ENCODE data around the gene UQCRQ. TPM values are rescaled to one million over a fixed set of nuclear protein-coding genes. Genes with fewer than 3 reads are reported as not detected.

UQCRQ gene
- total RNA-seq, 2 experiments from 2014 or later: 677 to 784 TPM

DNA sequence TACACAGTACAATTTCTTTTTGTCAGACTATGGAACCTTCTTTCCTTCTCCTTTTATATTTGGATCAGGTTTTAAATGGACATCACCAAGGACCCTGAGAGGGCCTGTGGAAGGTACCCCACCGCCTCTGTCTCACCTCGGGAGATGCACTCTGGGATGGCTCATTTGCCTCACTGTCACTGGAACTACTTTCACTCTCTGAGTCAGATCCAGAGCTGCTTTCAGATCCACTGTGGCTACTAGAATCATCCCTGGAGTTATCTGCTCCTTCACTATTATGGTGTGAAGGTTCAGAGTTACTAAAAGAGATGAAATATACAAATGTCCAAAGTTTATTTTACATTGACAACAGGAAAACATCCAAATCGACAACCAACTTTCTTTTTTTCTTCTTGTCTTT, 31.7 kb downstream of the UQCRQ start:
- no peak overlapping the region for H3K4me3 Mint-ChIP-seq
- no peaks in the 10 kb centered on the region for H3K9me3 Mint-ChIP-seq
- peaks cover 17% of the 10 kb centered on the region for H3K36me3 Mint-ChIP-seq (ENCODE audit: low read depth)
- no peaks in the 10 kb centered on the region for H3K27me3 Mint-ChIP-seq (ENCODE audit: low read depth)
- no peak overlapping the region for H3K27ac Mint-ChIP-seq
- intact Hi-C loops (cut with micrococcal nuclease): no loop called here
- H3K4me1 Mint-ChIP-seq (ENCODE audit: low read depth): peaks cover 6% of the 10 kb centered on the region
- CTCF ChIA-PET: interaction anchor here (0.7 kb wide), 1 partner anchor 286 kb away, joined by 3 read pairs; no protein-coding TSS in a partner anchor
- DNase-seq: no peak

DNA sequence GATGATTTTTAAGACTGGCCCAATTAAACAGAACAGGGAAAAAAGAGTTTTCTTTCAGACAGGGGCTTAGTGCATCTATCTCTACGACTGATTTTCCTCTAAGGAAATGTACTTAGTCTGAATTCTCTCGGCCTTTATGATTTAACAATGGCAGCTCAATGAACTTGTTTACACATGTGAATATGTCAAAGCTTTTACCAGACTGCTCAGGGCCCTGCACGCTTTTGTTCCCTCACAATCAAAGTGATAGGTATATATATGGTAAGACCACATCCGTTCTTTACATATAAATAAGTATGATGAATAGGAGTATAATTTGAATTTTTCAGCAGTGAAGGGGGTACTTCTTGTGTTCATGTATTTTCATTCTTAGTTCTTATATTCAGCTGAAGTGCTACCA, 34.6 kb downstream of the UQCRQ start:
- no peaks in the 10 kb centered on the region for H3K9me3 Mint-ChIP-seq
- no peak overlapping the region for H3K27ac Mint-ChIP-seq
- H3K36me3 Mint-ChIP-seq (ENCODE audit: low read depth): peaks cover 14% of the 10 kb centered on the region
- DNase-seq: no peak
- intact Hi-C loops (cut with micrococcal nuclease): no loop called here
- H3K4me3 Mint-ChIP-seq: no peak overlapping the region
- CTCF ChIA-PET: interaction anchor here (0.6 kb wide), 2 partner anchors 14 to 49 kb away, joined by 3 to 5 read pairs; no protein-coding TSS in a partner anchor
- peaks cover 6% of the 10 kb centered on the region for H3K4me1 Mint-ChIP-seq (ENCODE audit: low read depth)
- no peaks in the 10 kb centered on the region for H3K27me3 Mint-ChIP-seq (ENCODE audit: low read depth)

DNA sequence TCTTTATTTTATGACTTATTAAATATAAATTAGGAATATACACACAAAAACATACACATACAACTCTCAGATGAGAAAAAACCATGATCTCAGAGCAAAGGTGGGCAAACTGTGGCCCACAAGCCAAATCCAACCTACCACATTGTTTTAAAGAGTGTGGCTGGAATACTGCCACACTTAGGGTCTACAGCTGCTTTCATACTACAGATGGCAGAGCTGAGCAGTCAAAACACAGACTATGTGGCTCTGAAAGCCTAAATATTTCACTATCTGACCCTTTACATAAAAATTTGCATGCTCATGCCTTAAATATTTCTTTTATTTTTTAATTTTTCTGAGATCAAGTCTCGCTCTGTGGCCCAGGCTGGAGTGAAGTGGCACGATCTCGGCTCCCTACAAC, 35.3 kb downstream of the UQCRQ start:
- Mint-ChIP-seq H3K36me3 (ENCODE audit: low read depth) (peaks cover 8% of the 10 kb centered on the region), H3K9me3 (no peaks in the 10 kb centered on the region)

DNA sequence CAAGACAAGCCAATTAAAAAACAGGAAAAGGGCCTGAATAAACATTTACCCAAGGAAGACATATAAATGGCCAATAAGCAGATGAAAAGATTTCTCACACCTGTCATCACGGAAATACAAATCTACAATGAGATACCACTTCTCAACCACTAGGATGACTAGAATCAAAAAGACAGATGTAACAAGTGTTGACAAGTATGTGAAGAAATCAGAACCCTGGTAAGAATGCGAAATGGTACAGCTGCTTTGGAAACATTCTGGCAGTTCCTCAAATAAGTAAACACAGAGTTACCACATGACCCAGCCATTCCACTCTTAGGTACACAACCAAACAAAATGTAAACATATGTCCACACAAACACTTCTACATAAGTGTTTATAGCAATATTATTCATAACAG, 39.5 kb downstream of the UQCRQ start:
- DNase-seq: no peak
- Mint-ChIP-seq H3K4me1 (ENCODE audit: low read depth) (peaks cover 6% of the 10 kb centered on the region), H3K4me3 (no peak overlapping the region), H3K9me3 (no peaks in the 10 kb centered on the region), H3K27me3 (ENCODE audit: low read depth) (no peaks in the 10 kb centered on the region), H3K36me3 (ENCODE audit: low read depth) (peaks cover 2% of the 10 kb centered on the region), H3K27ac (no peak overlapping the region)
- intact Hi-C loops (cut with micrococcal nuclease): no loop called here
- CTCF ChIA-PET: interaction anchor here (0.6 kb wide), 1 partner anchor 20 kb away, joined by 4 read pairs; no protein-coding TSS in a partner anchor

More for the DNA sequence above, 35.3 kb downstream of the UQCRQ start:
- no peak overlapping the region for H3K27ac Mint-ChIP-seq
- intact Hi-C loops (cut with micrococcal nuclease): no loop called here
- CTCF ChIA-PET: interaction anchor here (0.7 kb wide), 1 partner anchor 175 kb away, joined by 4 read pairs; no protein-coding TSS in a partner anchor
- DNase-seq: no peak
- H3K4me1 Mint-ChIP-seq (ENCODE audit: low read depth): peaks cover 3% of the 10 kb centered on the region
- no peak overlapping the region for H3K4me3 Mint-ChIP-seq
- no peaks in the 10 kb centered on the region for H3K27me3 Mint-ChIP-seq (ENCODE audit: low read depth)

DNA sequence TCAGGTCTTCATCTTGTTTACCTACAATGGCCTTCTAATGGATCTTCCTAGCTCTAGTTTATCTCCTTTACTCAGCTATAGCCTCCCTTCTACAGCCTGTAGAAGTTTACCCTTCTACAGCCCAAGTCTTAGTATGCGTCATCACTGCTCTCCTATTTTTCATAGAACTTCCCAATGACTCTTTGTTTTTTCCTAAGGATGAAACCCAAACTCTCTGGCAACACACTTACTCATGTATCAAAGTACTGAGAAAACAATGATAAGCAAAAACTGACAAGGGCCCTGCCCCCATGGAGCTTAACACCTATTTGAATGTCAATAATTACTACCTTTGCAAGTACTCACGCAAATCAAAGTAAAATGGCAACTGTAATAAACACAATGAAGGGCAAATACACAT, 40.7 kb downstream of the UQCRQ start:
- H3K27ac Mint-ChIP-seq: no peak overlapping the region

DNA sequence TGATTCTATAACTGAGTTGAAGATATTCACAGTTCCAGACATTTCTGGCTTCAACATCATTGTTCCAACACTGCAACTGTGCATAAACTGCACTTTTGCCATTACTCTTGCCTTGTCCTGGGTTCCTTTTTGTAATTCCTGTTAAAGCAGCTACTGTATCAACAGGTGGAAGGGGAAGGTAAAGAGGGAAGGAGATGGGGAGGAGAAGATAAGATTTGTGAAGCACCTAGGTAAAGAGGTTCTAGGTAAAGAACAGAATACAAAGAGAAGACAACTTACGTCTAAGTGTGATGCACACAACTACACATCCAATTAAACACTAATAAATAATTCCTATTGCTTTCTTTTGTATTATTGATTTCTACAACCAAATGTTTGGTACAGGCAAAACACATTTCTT, 43.3 kb downstream of the UQCRQ start:
- H3K4me3 Mint-ChIP-seq: no peak overlapping the region
- peaks cover 9% of the 10 kb centered on the region for H3K36me3 Mint-ChIP-seq (ENCODE audit: low read depth)
- peaks cover 6% of the 10 kb centered on the region for H3K4me1 Mint-ChIP-seq (ENCODE audit: low read depth)
- H3K27ac Mint-ChIP-seq: no peak overlapping the region
- CTCF ChIA-PET: no interaction called here
- H3K9me3 Mint-ChIP-seq: no peaks in the 10 kb centered on the region
- no peak for DNase-seq
- H3K27me3 Mint-ChIP-seq (ENCODE audit: low read depth): no peaks in the 10 kb centered on the region
- intact Hi-C loops (cut with micrococcal nuclease): no loop called here

More for the DNA sequence above, 40.7 kb downstream of the UQCRQ start:
- no peak overlapping the region for H3K4me3 Mint-ChIP-seq
- no peaks in the 10 kb centered on the region for H3K9me3 Mint-ChIP-seq
- intact Hi-C loops (cut with micrococcal nuclease): no loop called here
- CTCF ChIA-PET: interaction anchor here (0.6 kb wide), 1 partner anchor 289 kb away, joined by 4 read pairs; no protein-coding TSS in a partner anchor
- no peaks in the 10 kb centered on the region for H3K27me3 Mint-ChIP-seq (ENCODE audit: low read depth)
- H3K4me1 Mint-ChIP-seq (ENCODE audit: low read depth): peaks cover 6% of the 10 kb centered on the region
- H3K36me3 Mint-ChIP-seq (ENCODE audit: low read depth): peaks cover 6% of the 10 kb centered on the region
- no peak for DNase-seq

DNA sequence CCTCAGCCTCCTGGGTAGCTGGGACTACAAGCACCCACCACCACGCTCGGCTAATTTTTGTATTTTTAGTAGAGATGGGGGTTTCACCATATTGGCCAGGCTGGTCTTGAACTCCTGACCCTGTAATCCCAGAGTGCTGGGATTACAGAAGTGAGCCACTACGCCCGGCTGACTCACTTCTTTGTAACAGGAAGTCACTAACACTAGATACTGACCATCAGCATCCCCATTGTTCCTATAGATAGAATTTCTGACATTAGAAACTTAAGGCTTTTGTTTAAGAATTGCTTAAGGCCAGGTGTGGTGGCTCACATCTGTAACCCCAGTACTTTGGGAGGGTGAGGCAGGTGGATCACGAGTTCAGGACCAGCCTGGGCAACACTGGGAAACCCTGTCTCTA, 49.2 kb downstream of the UQCRQ start:
- no peak for DNase-seq
- Mint-ChIP-seq H3K4me3 (no peak overlapping the region), H3K27me3 (ENCODE audit: low read depth) (no peaks in the 10 kb centered on the region), H3K36me3 (ENCODE audit: low read depth) (peaks cover 19% of the 10 kb centered on the region), H3K4me1 (ENCODE audit: low read depth) (no peaks in the 10 kb centered on the region), H3K9me3 (no peaks in the 10 kb centered on the region), H3K27ac (no peak overlapping the region)
- intact Hi-C loops (cut with micrococcal nuclease): no loop called here
- CTCF ChIA-PET: interaction anchor here (0.6 kb wide), 1 partner anchor 1033 kb away, joined by 3 read pairs; no protein-coding TSS in a partner anchor

DNA sequence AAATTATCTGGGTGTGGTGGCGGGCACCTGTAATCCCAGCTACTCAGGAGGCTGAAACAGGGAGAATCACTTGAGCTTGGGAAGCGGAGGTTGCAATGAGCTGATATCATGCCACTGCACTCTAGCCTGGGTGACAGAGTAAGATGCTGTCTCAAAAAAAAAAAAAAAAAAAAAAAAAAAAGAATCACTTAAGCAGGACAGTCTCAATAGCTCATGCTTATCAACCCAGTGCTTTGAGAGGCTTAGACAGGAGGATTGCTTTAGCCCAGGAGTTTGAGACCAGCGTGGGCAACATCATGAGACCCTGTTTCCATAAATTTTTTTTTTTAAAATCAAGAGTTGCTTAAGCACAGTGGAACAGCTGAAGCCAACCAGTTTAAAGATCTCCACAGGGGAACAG, 49.6 kb downstream of the UQCRQ start:
- DNase-seq: no peak
- no peaks in the 10 kb centered on the region for H3K9me3 Mint-ChIP-seq
- no peaks in the 10 kb centered on the region for H3K4me1 Mint-ChIP-seq (ENCODE audit: low read depth)
- CTCF ChIA-PET: interaction anchor here (0.6 kb wide), 1 partner anchor 1032 kb away, joined by 3 read pairs; no protein-coding TSS in a partner anchor
- H3K27me3 Mint-ChIP-seq (ENCODE audit: low read depth): no peaks in the 10 kb centered on the region
- H3K27ac Mint-ChIP-seq: no peak overlapping the region
- no peak overlapping the region for H3K4me3 Mint-ChIP-seq
- peaks cover 20% of the 10 kb centered on the region for H3K36me3 Mint-ChIP-seq (ENCODE audit: low read depth)
- intact Hi-C loops (cut with micrococcal nuclease): no loop called here

Other genes with a start within 250 kb of the UQCRQ start
- gene IL13, start 208.5 kb upstream of the UQCRQ start, total RNA-seq: under 1 TPM; 0.24 to 0.49 TPM
- not detected for gene IL4, start 192.7 kb upstream of the UQCRQ start, total RNA-seq
- 1 to 10 TPM; 5.0 to 6.1 TPM for gene KIF3A, start 129.1 kb upstream of the UQCRQ start, total RNA-seq
- 1 to 10 TPM; 1.4 to 2.5 TPM for gene CCNI2, start 119.2 kb upstream of the UQCRQ start, total RNA-seq
- 10 to 100 TPM; 24.9 to 29.2 TPM for gene SEPTIN8, start 89.4 kb upstream of the UQCRQ start, total RNA-seq
- not detected for gene SOWAHA, start 53.3 kb upstream of the UQCRQ start, total RNA-seq
- gene SHROOM1, start 36.0 kb upstream of the UQCRQ start, total RNA-seq: under 1 TPM; 0.21 to 0.64 TPM
- gene GDF9, start 173 bp upstream of the UQCRQ start, total RNA-seq: 1 to 10 TPM in 1 of 2 experiments, under 1 TPM in 1; 0.64 to 1.2 TPM
- gene LEAP2, start 7.0 kb downstream of the UQCRQ start, total RNA-seq: 1 to 10 TPM; 1.8 to 2.0 TPM
- 10 to 100 TPM; 13.6 to 14.2 TPM for gene AFF4, start 97.0 kb downstream of the UQCRQ start, total RNA-seq
- 10 to 100 TPM; 23.5 to 27.0 TPM for gene ZCCHC10, start 159.9 kb downstream of the UQCRQ start, total RNA-seq
- 100 to 1,000 TPM; 180 to 190 TPM for gene HSPA4, start 185.4 kb downstream of the UQCRQ start, total RNA-seq

Measured in activated naive CD4-positive, alpha-beta T cell treated with anti-CD3 and anti-CD28 coated beads for 36 hours (primary cell).